HUES48 (cell line): ENCODE data around the gene NEURL1.
A peak's percentile ranks its signal among the peaks of the same experiment; 100 is the strongest.

Experiments used
- H3K27ac ChIP-seq: one replicate; pipeline ENCODE4 v1.7.0; 2013; ENCODE audit warnings: low read depth, low read length, inconsistent platforms
- H3K27me3 ChIP-seq: 2 replicates; pipeline ENCODE4 v1.6.1; 2013; ENCODE audit warnings: mild to moderate bottlenecking, low read length; ENCODE audit not compliant: control insufficient read depth, insufficient read depth
- H3K36me3 ChIP-seq: 2 replicates; pipeline ENCODE4 v1.6.1; 2013; ENCODE audit warnings: low read length; ENCODE audit not compliant: control insufficient read depth, insufficient read depth
- H3K4me1 ChIP-seq: 2 replicates; pipeline ENCODE4 v1.6.1; 2013; ENCODE audit warnings: mild to moderate bottlenecking, low read length; ENCODE audit not compliant: control insufficient read depth, insufficient read depth
- H3K4me3 ChIP-seq: 2 replicates; pipeline ENCODE4 v1.5.1; 2013; ENCODE audit warnings: mild to moderate bottlenecking, low read depth, low read length
- H3K9ac ChIP-seq: 2 replicates; pipeline ENCODE4 v1.6.1; 2013; ENCODE audit warnings: mild to moderate bottlenecking, low read depth, low read length, moderate library complexity
- H3K9me3 ChIP-seq: 2 replicates; pipeline ENCODE4 v1.6.1; 2013; ENCODE audit warnings: low read length; ENCODE audit not compliant: control insufficient read depth, insufficient read depth

NEURL1 gene

GRCh38 chr10:103465411-103466179 lies 27.9 kb upstream of the NEURL1 start:
- H3K27me3 ChIP-seq, result no peaks in the 10 kb centered on the region
- H3K4me3 ChIP-seq, result no peak overlapping the region
- H3K36me3 ChIP-seq, result no peaks in the 10 kb centered on the region
- no peak overlapping the region for H3K27ac ChIP-seq
- H3K9me3 ChIP-seq, result no peaks in the 10 kb centered on the region
- no peaks in the 10 kb centered on the region for H3K4me1 ChIP-seq
- no peak overlapping the region for H3K9ac ChIP-seq

DNA sequence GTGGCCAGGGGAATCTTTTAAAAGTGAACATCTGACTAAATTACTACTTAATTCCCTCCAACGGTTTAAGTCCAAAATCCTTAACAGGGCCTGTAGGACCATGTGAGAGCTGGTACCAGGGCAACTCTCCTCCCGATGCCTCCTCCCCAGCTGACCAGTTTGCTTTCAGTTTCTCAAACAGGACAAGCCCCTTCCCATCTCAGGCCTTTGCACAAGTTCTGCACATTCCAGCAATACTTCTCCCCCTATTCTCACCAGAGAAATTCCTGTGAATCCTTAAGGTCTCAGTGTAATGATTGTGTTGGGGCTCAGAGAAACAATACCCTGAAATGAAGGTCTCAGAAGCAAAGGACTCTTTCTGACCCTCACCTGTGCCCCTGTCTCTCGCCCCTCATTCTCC lies 26.8 kb upstream of the NEURL1 start:
- Histone ChIP-seq H3K4me1 (peaks cover 9% of the 10 kb centered on the region; the same call in 1 of the 2 replicates), H3K27me3 (no peaks in the 10 kb centered on the region), H3K9ac (no peak overlapping the region), H3K27ac (no peak overlapping the region), H3K4me3 (no peak overlapping the region), H3K9me3 (no peaks in the 10 kb centered on the region), H3K36me3 (no peaks in the 10 kb centered on the region)

DNA sequence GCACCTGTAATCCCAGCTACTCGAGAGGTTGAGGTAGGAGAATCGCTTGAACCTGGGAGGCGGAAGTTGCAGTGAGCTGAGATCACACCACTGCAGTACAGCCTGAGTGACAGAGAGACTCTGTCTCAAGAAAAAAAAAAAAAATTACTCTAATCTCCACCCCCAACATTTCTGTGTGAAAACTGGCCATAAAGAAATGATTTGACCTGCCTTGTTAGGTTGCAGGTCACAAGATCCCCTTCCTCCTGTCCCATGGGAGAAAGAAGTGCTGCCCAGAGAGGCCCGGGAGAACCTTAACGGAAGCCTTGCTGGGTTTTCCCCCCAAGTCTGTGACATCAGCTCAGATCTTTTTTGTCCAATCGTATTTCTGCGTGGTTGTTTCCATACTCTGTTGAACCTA lies 26.1 kb upstream of the NEURL1 start:
- H3K36me3 ChIP-seq, result no peaks in the 10 kb centered on the region
- H3K4me1 ChIP-seq, result peaks cover 13% of the 10 kb centered on the region
- no peak overlapping the region for H3K4me3 ChIP-seq
- no peaks in the 10 kb centered on the region for H3K9me3 ChIP-seq
- no peak overlapping the region for H3K27ac ChIP-seq
- no peak overlapping the region for H3K9ac ChIP-seq
- no peaks in the 10 kb centered on the region for H3K27me3 ChIP-seq

DNA sequence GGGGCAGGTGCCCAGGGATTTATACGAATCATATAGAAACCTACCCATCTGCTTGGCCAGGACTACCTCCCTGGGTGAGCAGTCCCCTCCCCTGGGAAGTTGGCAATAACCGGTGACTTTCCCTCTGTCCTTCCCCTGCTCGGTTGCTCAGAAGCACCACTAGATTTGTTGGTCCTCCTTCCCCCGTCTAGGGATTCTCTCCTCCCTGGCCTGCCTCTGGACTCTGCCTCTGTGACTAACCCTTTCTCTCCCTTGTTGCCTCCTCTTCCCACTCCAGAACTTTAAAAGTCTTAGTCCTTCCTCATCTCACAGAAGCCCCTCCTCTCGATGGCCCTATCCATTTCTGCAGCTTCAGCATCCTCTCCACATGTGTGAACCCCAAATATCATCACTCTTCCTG lies 24.3 kb upstream of the NEURL1 start:
- Histone ChIP-seq H3K27me3 (no peaks in the 10 kb centered on the region), H3K36me3 (no peaks in the 10 kb centered on the region), H3K4me3 (no peak overlapping the region), H3K9me3 (no peaks in the 10 kb centered on the region), H3K9ac (no peak overlapping the region), H3K27ac (no peak overlapping the region), H3K4me1 (peaks cover 13% of the 10 kb centered on the region)

GRCh38 chr10:103470761-103471653 lies 22.5 kb upstream of the NEURL1 start:
- H3K9me3 ChIP-seq, result no peaks in the 10 kb centered on the region
- no peaks in the 10 kb centered on the region for H3K36me3 ChIP-seq
- peak overlapping the region; percentile 54 for H3K27ac ChIP-seq
- H3K9ac ChIP-seq, result no peak overlapping the region
- H3K4me1 ChIP-seq, result peaks cover 14% of the 10 kb centered on the region
- H3K27me3 ChIP-seq, result no peaks in the 10 kb centered on the region
- H3K4me3 ChIP-seq, result no peak overlapping the region

DNA sequence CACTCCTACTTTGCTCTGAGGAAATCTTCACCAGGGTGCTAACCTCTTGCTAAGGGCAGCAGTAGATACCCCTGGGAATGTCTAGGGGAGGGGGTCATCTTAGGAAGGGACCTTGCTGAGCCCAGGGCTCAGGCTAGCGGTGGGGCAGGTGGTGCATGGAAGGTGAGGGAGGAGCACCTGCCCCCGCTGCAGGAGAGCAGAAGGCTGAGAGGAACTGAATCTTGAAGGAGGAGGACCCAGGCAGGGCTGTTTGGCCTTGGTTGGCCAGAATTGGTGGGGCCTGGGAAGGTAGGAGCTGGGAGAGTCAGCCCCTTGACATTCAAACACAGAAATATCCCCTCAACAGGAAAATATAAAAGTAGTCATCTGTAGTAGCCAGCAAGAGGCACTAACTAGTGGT lies 21.5 kb upstream of the NEURL1 start:
- no peak overlapping the region for H3K4me3 ChIP-seq
- H3K9ac ChIP-seq, result no peak overlapping the region
- H3K27ac ChIP-seq, result no peak overlapping the region
- peaks cover 22% of the 10 kb centered on the region for H3K4me1 ChIP-seq
- no peaks in the 10 kb centered on the region for H3K27me3 ChIP-seq
- H3K9me3 ChIP-seq, result no peaks in the 10 kb centered on the region
- no peaks in the 10 kb centered on the region for H3K36me3 ChIP-seq

GRCh38 chr10:103473261-103473671 lies 20.2 kb upstream of the NEURL1 start:
- Histone ChIP-seq H3K27ac (no peak overlapping the region), H3K27me3 (no peaks in the 10 kb centered on the region), H3K36me3 (no peaks in the 10 kb centered on the region), H3K9ac (no peak overlapping the region), H3K4me1 (peaks cover 23% of the 10 kb centered on the region), H3K9me3 (no peaks in the 10 kb centered on the region), H3K4me3 (no peak overlapping the region)

DNA sequence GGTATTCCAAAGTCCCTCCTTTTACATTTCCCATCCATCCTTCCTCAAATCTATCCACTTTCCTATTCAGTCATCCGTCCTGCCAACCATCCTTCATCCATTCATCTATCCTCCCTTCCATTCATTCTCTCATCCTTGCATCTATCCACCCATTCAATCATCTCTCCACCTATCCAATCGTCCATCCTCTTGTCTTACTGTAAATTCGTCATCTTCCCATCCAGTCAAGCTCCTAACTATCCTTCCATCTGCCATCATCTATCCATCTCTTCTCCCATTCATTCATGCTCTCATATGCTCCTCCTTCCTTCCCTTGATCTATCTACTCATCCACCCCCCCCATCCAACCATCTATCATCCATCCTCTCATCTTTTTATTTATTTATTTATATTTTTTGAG lies 19.4 kb upstream of the NEURL1 start:
- H3K4me3 ChIP-seq, result no peak overlapping the region
- H3K27ac ChIP-seq, result no peak overlapping the region
- H3K36me3 ChIP-seq, result no peaks in the 10 kb centered on the region
- no peak overlapping the region for H3K9ac ChIP-seq
- peaks cover 23% of the 10 kb centered on the region for H3K4me1 ChIP-seq
- no peaks in the 10 kb centered on the region for H3K9me3 ChIP-seq
- H3K27me3 ChIP-seq, result no peaks in the 10 kb centered on the region

- Histone ChIP-seq H3K36me3 (no peaks in the 10 kb centered on the region), H3K4me1 (peaks cover 23% of the 10 kb centered on the region), H3K27me3 (no peaks in the 10 kb centered on the region), H3K27ac (no peak overlapping the region), H3K9ac (no peak overlapping the region), H3K4me3 (no peak overlapping the region), H3K9me3 (no peaks in the 10 kb centered on the region)
These were observed 18.1 kb upstream of the NEURL1 start for GRCh38 chr10:103475437-103475836.

- Histone ChIP-seq H3K27me3 (no peaks in the 10 kb centered on the region), H3K4me1 (peaks cover 18% of the 10 kb centered on the region), H3K27ac (no peak overlapping the region), H3K36me3 (no peaks in the 10 kb centered on the region), H3K9me3 (no peaks in the 10 kb centered on the region), H3K9ac (no peak overlapping the region), H3K4me3 (no peak overlapping the region)
These were observed 17.3 kb upstream of the NEURL1 start for GRCh38 chr10:103476046-103476768.
